NCI-H2196 (cell line): ENCODE results near the gene GPC1.

Experiments used
- DNase-seq: peaks from one replicate; lab custom pipeline; 2025; ENCODE audit not compliant: unreplicated experiment; lab: John Stamatoyannopoulos, UW

GPC1 gene

DNA sequence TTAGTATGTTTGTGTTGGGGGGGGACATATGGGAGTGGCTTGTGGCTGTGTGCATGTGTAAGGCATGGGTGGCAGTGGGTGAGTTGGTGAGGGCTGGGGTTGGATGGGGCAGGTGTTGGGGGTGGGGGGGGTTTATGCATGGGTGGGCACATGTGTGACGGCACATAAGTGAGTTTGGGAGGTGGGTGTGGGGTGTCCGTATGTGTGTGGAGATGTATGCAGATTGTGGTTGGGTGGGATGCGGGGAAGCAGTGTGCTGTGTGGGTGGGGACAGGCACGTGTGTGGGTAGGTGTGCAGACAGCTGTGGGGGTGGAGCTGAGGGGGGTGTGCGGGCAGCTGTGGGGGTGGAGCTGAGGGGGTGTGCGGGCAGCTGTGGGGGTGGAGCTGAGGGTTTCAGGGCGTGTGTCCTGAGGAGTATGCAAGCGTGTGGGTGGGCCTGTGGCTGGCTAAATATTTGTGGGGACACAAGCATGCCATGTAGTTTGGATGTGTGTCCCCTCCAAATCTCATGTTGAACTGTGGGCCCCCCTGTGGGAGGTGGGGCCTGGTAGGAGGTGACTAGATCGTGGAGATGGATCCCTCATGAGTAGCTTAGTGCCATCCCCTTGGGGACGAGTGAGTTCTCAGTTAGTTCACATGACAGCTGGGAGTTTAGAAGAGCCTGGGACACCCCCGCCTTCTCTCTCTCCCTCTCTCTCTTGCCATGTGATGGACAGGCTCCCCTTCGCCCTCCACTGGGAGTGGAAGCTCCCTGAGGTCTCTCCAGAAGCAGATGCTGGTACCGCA lies 62.9 kb downstream of the GPC1 start:
- DNase-seq, result no peak

DNA sequence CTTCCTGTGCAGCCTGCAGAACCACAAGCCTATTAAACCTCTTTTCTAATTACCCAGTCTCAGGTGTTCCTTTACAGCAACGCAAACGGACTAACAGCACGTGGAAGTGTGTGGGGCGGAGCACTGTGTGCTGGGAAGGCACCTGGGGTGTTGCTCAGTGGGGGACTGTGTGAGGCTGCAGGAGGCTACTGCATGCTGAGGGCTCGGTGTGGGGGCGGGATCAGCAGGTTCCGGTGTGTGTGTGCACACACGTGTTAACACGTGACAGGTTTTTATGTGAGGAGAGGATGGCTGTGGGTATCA lies 63.4 kb downstream of the GPC1 start:
- no peak for DNase-seq

DNA sequence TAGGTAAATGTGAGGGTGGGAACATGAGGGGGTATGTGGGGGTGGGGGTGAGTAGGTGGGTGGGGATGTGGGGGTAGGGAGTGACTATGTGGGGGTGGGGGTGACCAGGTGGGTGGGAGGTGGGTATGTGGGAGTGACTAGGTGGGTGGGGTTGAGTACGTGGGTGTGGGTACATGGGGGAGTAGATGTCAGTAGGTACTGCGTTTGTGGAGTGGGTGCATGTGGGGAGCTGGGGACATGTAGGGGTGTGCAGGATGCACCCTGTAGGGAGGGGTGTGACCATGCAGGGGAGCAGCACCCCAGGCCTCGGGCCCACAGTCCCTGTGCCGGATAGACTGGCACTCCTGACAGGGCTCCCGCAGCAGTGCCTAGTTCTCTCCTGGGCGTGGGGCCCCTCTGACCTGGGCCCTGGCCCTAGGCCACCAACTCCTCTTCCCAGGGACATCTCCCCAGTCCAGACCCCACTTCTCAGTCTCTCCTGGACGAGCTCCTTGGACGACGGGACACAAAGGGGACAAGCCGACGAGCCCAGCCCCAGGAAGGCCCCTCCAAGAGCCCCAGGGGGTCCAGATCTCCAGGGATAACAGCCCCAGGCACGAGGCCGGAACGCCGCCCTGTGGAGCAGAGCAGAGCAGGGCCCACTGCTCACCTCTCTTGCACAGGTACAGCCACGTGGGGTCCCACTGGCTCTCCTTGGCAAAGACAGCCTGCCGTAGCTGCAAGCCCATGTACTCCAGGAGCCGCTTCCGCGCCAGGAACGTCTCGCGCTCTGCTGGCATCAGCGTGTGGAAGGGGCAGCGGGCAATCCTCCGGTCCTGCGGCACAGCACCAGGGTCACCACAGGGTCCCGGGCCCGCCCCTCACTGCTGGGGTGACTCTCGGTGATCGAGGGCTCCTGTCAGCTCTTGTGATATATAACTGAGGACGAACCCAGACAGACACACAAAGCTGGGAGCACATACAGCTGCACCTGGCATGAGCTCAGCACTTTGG lies 64.1 kb downstream of the GPC1 start:
- no peak for DNase-seq

DNA sequence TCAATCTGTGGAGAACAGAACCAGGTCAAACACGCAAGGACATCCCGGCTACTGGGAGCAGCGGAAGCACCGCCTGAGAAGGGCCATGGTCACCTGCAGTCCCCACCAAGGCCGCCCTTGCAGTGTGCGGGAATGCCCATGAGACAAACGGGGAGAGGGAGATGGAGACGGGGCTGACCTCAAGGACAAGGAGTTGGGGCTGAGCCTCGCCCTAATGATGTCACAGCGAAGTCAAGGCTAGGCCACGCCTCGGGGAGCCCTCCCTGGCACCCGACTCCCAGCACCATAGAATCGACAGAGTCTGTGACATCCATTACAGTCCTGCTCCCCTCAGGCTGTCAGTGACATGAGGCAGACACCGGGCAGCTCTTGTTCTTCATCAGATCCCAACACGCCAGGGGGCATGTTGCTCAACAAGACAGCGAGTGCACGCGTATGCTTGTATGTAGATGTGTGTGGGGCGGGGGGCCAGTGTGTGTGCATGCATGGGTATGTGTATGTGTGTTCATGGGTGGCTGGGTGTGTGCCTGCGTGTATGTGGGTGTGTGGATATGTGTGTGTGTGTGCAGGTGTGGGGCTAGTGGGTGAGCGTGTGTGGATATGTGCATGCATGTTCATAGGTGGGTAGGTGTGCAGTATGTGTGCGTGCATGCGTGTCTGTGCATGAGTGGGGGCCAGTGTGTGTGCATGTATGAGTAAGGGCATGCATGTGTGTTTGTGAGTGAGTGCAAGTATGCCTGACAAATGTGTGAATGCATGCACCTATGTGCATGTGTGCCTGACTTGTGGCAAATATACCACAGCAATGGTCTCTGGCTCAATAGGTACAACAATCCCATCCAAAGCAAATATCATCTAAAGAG lies 65.3 kb downstream of the GPC1 start:
- DNase-seq, result no peak

DNA sequence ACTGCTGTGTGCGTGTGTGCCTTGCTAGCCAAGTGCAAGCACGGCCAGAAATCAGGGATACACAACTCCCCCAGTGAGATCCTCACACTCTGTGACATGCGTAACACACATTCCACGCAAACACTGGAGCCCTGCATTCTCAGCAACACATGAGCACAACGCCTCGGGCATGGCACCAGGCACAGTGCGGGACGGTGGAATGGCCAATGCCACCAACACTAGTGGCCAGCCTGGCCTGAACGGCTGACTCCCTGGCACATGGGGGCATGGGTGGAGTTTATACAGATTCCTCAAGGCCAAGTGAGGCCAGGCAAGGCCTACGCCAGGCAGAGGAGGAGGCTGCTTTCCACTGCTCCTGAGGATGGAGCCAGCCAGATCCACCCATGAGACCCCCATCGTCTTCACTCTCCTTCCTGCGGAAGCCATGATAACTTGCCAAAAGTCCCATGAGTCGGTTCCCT lies 66.1 kb downstream of the GPC1 start:
- DNase-seq, result no peak

DNA sequence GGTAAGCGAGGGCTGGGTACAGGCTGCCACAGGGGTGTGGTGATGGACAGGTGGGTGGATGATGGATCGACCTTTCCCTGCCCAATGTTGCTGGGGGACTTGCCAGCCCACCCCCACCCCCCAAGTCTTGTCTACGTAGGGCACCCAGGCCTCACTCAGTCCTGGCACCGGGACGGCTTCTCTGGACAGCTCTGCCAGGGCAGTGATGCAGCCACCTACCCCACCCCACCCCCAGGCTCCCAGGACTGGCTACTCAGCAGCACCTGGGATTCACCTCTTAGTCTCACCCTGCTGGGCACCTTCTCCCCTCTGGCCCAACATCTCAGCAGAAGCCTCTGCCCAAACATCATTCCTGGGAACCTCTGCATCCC lies 66.6 kb downstream of the GPC1 start:
- DNase-seq, result no peak

DNA sequence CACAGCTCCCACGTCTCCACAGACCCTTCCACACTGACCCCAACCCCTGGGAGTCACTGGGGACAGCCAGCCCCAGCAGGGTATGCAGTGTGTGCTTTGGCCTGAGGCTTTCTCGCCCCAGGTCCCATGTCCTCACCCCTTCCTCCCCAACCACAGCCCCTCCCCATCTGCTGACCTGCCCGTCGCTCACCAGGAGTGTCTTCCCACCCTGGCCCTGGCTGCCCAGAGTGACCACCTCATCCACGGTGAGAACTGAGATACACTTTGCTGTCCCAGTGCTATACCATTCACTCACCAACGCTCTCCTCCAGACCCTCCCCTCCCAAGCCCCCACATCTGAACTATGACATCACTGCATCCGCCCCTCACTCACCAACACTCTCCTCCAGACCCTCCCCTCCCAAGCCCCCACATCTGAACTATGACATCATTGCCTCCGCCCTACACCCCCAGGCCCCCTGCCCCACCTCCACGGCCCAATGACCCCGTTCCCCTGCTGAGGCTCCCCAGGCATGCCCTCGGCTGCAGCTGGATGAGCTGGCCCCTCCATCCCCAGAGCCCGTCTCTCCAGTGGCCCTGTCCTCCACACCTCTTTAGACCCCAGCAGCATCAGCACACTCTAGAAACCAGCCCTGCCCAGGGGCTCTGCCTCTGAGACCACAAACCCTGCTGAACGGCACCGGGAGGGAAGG lies 67.1 kb downstream of the GPC1 start:
- no peak for DNase-seq

DNA sequence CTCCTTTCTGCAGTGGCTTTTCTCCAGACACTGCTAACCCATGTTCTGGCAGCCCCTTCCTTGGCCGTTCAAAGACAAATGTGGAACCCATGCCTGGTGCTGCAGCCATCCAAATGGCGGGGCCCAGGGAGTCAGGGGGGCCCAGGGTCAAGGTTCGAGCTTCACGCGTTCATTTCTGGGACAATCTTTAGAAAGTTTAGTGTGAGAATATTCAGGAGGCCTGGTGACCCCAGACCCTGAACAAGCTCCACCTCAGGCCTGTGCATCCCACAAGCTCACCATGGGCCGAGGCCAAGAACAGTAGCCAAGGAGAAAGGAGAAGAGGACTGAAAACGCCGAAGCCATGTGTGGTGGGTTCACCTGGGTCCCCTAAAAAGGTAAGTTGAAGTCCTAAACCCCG lies 67.9 kb downstream of the GPC1 start:
- DNase-seq, result no peak

DNA sequence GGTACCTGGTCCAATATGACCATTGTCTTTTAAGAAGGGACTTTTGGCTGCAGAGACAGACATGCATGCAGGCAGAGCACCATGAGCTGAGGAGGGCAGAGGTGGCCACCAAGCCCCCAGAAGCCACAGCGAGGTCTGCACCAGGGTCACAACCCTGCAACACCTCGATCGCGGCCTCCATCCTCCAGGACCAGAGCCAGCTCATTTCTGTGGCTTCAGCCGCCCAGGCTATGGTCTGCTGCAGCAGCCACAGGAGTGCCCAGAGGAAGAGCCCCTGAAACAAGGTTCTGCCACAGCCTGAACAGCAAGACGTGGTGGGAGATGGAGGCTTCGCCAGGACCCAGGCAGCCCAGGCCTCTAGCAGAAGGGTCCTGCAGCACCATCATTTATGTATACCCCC lies 68.4 kb downstream of the GPC1 start:
- DNase-seq, result no peak

DNA sequence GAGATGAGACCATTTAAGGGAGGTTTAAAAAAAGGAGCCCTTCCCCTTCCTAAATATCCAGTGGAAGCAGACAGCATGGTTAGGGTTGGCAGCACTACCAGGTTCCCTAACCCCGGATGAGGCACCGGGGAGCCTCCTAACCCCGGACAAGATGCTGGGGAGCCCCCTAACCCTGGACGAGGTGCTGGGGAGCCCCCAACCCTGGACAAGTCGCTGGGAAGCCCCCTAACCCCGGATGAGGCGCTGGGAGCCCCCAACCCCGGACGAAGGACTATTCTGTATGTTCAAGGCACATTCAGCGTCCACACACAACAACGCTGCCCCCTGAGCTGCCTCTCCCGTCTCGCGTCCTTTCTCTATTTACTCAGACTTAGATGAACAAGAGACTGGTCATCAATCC lies 70.4 kb downstream of the GPC1 start:
- no peak for DNase-seq

DNA sequence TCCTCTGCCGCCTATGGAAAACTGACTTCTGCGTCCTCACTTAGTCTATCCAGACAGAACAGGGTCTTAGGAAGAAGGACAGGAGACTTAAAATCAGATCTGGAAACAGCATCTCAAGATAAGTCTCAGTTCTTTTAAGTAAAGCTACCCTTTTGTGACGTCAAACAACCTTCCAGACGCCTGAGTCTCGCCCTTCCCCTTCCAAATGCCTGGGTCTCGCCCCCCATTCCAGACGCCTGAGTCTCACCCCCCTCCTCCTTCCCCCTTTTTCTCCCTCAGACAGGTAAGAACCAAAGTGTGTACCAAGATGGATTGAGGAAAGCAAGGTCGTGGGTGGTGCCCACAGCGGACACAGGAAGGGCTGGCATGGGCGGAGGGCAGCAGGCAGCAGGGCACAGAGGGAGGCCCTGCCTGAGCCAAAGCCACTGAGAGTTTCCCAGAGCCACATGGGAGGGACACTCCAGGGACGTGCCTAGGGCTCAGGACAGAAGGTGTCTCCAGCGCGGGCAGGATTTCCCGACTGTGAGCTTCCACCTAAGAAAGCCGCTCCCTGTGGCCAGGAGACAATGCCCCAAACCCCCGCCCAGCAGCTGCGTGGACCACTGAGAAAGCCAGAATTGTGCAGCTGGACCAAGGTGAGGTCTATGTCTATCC lies 71.1 kb downstream of the GPC1 start:
- no peak for DNase-seq

DNA sequence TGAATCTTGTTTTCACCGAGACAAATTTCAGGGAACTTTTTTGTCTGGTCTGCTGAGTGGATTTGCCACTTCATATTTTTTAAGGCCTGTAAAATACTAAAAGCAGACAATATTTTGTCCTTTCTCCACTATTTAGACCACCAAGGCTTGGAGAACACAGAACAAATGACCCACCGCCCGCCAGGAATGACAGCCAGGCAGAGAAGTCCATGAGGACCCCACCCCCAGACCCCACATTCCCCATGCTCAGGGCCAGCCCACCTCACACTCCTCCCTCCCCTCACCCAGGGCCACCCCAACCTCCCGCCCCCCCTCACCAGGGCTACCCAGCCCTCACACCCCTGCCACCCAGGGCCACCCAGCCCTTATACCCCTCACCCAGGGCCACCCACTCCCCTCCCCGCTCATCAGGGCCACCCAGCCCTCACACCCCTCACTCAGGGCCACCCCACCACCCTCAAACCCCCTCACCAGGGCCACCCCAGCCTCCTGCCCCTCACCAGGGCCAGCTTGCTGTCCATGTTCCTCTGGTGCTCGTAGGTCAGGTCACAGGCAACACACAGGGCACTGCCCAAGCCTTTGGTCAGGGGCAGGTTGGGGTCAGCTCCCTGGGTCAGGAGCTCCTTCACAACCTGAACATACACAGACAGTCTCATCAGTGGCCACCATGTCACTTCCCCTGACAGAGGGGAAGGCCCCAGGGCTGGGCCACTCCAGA lies 71.8 kb downstream of the GPC1 start:
- DNase-seq, result no peak

DNA sequence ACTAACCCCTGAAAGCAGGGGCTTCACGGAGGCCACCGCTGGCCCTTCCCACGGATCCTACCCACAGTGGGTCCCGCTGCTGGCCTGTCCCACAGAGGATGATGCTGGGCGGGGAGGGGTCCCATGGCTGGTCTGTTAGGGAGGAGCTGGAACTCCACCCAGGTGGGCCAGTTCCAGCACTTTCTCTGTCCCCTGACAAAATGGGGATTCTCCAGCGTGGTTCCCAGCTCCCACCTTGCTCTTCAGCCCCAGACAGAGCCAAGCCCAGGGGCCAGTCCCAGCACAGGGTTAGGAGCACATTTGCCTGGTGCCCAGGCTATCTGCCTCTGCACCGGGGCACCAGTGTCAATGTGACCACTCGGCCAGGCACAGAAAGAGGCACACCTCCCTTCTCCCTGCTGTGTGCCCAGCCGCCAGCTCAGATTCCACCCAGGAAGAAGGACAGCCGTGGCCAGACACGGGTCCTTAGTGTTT lies 72.4 kb downstream of the GPC1 start:
- no peak for DNase-seq

DNA sequence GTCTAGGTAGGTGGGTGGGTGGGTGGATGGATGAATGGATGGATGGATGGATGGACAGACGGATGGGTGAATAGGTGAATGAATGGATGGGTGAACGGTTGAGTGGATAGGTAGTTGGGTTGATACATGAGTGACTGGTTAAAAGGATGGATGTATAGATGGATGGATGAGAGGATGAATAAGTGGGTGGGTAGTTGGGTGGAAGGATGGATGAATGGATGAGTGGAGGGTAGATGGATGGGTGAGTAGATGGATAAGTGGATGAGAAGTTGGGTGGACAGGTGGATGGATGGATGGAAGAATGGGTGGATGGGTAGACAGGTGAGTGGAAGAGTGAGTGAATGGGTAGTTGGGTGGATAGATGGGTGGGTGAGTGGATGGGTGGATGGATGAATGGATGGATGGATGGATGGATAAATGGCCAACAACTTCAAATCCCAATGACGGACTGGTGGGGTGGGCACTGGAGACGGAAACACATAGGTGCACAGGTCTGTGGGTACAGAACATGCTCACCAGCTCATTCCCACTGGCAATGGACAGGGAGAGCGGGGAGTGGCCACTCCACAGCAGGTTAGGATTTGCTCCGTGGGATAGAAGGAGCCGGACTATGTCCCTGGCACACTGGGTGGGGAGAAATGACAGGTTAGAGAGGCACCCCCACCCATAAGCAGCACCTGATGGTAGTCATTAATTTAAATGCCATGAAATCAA lies 73.5 kb downstream of the GPC1 start:
- no peak for DNase-seq

DNA sequence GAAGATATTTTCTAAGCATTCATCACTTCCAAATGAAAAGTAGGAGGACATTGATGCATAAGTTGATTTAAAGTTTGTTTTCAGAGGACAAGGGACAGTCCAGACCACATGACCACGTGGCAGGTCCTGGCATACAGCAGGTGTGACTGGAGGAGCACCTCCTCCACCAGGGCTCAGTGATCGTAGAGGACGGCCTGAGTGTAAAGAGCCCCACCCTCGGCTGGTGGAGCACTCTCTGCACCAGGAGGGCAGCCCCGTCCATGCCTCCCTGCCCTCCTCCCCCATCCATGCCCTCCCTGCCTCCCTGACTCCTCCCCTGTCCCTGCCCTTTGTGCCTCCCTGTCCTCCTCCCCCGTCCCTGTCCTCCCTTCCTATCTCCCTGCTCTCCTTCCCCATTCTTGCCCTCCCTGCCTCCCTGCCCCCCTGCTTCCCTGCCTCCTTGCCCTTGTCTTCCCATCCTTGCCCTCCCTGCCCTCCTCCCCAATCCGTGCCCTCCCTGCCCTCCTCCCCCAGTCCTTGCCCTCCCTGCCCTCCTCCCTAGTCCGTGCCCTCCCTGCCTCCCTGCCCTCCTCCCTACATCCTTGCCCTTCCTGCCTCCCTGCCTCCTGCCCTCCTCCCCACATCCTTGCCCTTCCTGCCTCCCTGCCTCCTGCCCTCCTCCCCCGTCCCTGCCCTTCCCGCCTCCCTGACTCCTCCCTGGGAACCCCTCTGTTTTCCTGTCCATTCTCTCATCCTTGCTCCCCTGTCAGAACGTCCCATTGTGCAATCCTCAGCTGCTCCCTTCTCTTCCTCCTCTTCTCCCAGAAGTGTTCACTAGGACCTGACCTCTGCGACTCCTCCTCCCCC lies 74.4 kb downstream of the GPC1 start:
- DNase-seq, result no peak

DNA sequence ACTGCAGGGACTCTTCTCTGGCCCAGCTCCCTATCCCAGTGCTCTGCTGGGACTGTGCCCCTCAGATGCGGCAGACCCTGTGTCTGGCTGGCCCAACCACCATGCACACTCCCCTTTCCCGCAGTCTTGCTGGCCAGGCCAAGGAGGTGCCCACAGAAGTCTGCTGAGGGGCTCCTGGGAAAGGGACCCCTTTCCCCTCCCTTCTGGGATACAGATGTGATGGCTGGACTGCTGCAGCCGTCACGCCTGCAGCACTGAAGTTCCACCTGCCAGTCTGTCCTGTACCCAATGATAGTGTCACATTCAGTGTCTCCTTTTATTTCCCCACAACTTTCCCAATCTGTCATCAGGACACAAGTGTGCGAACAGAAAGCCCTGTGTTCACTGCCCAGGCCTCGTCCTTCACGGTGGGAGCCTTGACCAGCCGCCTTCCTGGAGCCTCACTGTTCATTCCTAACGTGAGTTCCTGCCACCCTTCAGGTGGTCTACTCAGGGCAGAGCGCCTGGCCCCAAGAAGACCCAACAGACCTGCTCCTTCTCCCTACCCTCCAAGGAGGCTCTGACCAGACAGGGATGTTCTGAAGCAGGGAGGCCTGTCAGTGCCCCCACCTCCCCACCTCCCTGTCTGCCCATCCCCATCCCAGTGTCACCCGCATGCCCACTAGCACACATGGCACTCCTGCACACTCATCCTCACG lies 75.2 kb downstream of the GPC1 start:
- no peak for DNase-seq

DNA sequence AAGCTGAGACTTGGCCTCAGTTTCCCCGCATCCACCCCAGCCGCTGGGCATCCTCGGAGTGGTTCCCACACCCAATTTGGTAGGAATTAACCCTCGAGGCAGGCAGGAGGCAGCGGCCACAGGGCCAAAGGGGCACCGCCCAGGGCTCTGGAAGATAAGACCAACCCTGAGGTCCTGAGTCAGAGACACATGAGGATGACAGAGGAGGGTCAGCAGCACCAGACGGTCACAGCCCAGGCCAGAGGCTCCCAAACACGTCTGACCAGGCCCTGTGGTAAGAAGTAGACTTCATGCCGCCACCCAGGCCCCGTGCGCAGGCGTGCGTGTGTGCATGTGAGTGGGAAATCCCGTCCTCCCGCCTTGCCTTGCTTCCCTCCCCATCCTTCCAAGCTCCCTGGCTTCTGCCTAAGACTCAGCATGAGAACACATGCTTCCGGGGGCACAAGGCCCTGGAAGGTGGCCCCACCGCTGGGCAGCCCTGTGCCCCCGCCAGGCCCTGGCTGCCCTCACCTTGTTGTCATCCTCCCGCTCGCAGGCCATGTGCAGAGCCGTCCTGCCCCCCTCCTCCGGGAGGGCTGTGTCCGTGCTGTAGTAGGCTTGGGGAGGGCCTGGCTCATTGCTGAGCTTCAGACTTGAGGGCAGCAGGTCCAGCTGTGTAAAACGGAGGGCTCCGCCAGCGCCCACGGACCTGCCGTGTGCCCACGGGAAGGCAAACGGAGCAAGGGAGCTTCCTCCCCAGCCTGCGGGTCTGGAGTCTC lies 76.1 kb downstream of the GPC1 start:
- no peak for DNase-seq
